ENCODE results near the gene MAD1L1. TPM values are rescaled to one million over a fixed set of nuclear protein-coding genes. Genes with fewer than 3 reads are reported as not detected.

Gene MAD1L1
- total and polyA plus RNA-seq, 2 of the 8 experiments (the other 6 are each of a cell fraction or from before 2014, with no cell fraction given): 40.4 to 44.6 TPM

- FAIRE-seq: no peak
- no peak overlapping the region; the same call in 1 of the 2 replicates for H4K8ac ChIP-seq (ENCODE audit: extremely low read depth, insufficient read depth, low read length)
Observed at GRCh38 chr7:1998146-1998545, 234.6 kb downstream of the MAD1L1 start.

More at GRCh38 chr7:1998146-1998545, 234.6 kb downstream of the MAD1L1 start:
- Histone ChIP-seq H4K91ac (replicated peaks; ENCODE audit: insufficient read length, low read length) (no peak overlapping the region), H2BK12ac (ENCODE audit: low read depth, low read length) (no peak overlapping the region), H3K4me2 (ENCODE audit: insufficient read depth in 1 of 2, low read depth in 2 of 2, low read length in 2 of 2) (no peak overlapping the region), H2BK120ac (replicated peaks; ENCODE audit: low read depth, low read length) (no peak overlapping the region), H3K27me3 (replicated peaks in 1 of 4; ENCODE audit: control insufficient read depth in 3 of 4, extremely low read depth in 1 of 4, insufficient read depth in 3 of 4, low read length in 3 of 4) (no peaks in the 10 kb centered on the region), H3K14ac (ENCODE audit: insufficient read length) (no peak overlapping the region), H3K4ac (replicated peaks; ENCODE audit: insufficient read length, low read depth, low read length) (no peak overlapping the region), H4K5ac (ENCODE audit: insufficient read length, low read depth, low read length) (no peak overlapping the region), H3K79me1 (ENCODE audit: low read depth, low read length) (peaks cover 3% of the 10 kb centered on the region; the same call in 1 of the 2 replicates), H2AFZ (ENCODE audit: low read length) (no peak overlapping the region), H3K4me1 (replicated peaks in 1 of 4; ENCODE audit: control insufficient read depth in 3 of 4, insufficient read depth in 4 of 4, low read length in 3 of 4) (peaks cover 0 to 3% (median 0%) of the 10 kb centered on the region in 4 experiments; a peak in 2 of 7 replicates), H2AK5ac (ENCODE audit: low read depth, low read length) (no peak overlapping the region), H3K9me3 (ENCODE audit: insufficient read depth in 2 of 2, low read depth in 1 of 2, low read length in 1 of 2) (no peaks in the 10 kb centered on the region), H3K23ac (ENCODE audit: insufficient read length) (no peak overlapping the region), H3K27ac (ENCODE audit: low read depth, low read length) (no peak overlapping the region), H3K56ac (replicated peaks; ENCODE audit: insufficient read length, low read depth, low read length) (no peak overlapping the region), H3K9ac (replicated peaks in 1 of 4; ENCODE audit: extremely low read depth in 1 of 4, low read depth in 3 of 4, low read length in 3 of 4) (no peak overlapping the region), H3K79me2 (ENCODE audit: control insufficient read depth in 1 of 2, insufficient read depth in 2 of 2, low read length in 2 of 2) (no peaks in the 10 kb centered on the region), H3K4me3 (ENCODE audit: extremely low read depth in 1 of 4, insufficient read depth in 2 of 4, low read depth in 3 of 4, low read length in 4 of 4) (no peak overlapping the region), H3K23me2 (ENCODE audit: low read depth, low read length) (no peaks in the 10 kb centered on the region), H2BK5ac (ENCODE audit: low read depth, low read length) (no peak overlapping the region; the same call in 1 of the 2 replicates), H2BK15ac (ENCODE audit: low read length) (no peak overlapping the region), H4K20me1 (replicated peaks in 1 of 2; ENCODE audit: control insufficient read depth in 1 of 2, insufficient read depth in 2 of 2, low read length in 2 of 2) (peaks cover 1 to 2% of the 10 kb centered on the region in 2 experiments), H3K36me3 (ENCODE audit: control insufficient read depth in 2 of 4, insufficient read depth in 4 of 4, low read length in 3 of 4) (no peaks in the 10 kb centered on the region), H3K18ac (ENCODE audit: extremely low read depth, low read length) (no peak overlapping the region), H2BK20ac (ENCODE audit: low read length) (no peak overlapping the region)
- no peak for DNase-seq (ENCODE audit: low read depth in 1 of 2, low spot score in 2 of 2)
- ChIA-PET POLR2A (ENCODE audit: partially characterized antibody) (no interaction called here), CTCF (ENCODE audit: partially characterized antibody) (interaction anchor here (0.7 to 1.2 kb wide), 2 partner anchors 136 to 211 kb away, joined by 3 read pairs; no protein-coding TSS in a partner anchor)
- WGBS, 2 experiments (ENCODE audit: extremely low coverage in 1 of 2, insufficient coverage in 1 of 2, insufficient read length in 1 of 2, insufficient replicate concordance in 2 of 2, low coverage in 1 of 2, low lambda C conversion rate in 2 of 2, missing lambda C conversion rate in 1 of 2): 94% methylated on average over 9 of the region's 10 CpGs; no CpG with 5 or more reads in 1 of the 2 experiments
- TF ChIP-seq SP1 (IDR thresholded peaks at IDR 0.05; ENCODE audit: low read depth, low read length) (no peak), RNF2 (IDR thresholded peaks at IDR 0.05; ENCODE audit: borderline replicate concordance, low read depth, low read length, missing control alignments, poor library complexity, severe bottlenecking) (no peak)
